Heart right ventricle (tissue), 16 donors: ENCODE measurements around the gene PDE9A. TPM values are rescaled to one million over a fixed set of nuclear protein-coding genes. Genes with fewer than 3 reads are reported as not detected.
A peak's percentile ranks its signal among the peaks of the same experiment; 100 is the strongest.

ENCODE experiments used
- ATAC-seq, 8 donors: fragments of 200-7000 bp; cut with Tn5 transposase; one replicate each; pipeline ENCODE4 v1.9.1; 2020; ENCODE audit warnings: mild to moderate bottlenecking in 8 of 8, moderate library complexity in 8 of 8, moderate number of reproducible peaks in 1 of 8
- DNase-seq, 2 donors: peaks; one replicate each; pipeline ENCODE4 v3.0.0-alpha.2; 2020
- H3K27ac ChIP-seq, 10 donors: fragments of 200-600 bp; sonication (generic) in 2 of 10; one replicate each; pipeline versions ENCODE4 v1.5.0 to v1.8.0; 2020 to 2022; ENCODE audit warnings: mild to moderate bottlenecking in 3 of 10
- H3K27me3 ChIP-seq, 7 donors: fragments of 200-600 bp; one replicate each; pipeline ENCODE4 v1.8.0; 2021 to 2022; ENCODE audit warnings: mild to moderate bottlenecking in 2 of 7
- H3K36me3 ChIP-seq, 9 donors: fragments of 200-600 bp; sonication (generic) in 1 of 9; one replicate each; pipeline versions ENCODE4 v1.5.0 to v1.8.0; 2020 to 2022; ENCODE audit warnings: mild to moderate bottlenecking in 2 of 9
- H3K4me1 ChIP-seq, 9 donors: fragments of 200-600 bp; sonication (generic) in 1 of 9; one replicate each; pipeline versions ENCODE4 v1.5.0 to v1.8.0; 2020 to 2022; ENCODE audit warnings: mild to moderate bottlenecking in 4 of 9
- H3K4me3 ChIP-seq, 10 donors: fragments of 200-600 bp; sonication (generic) in 2 of 10; one replicate each; pipeline versions ENCODE4 v1.5.0 to v1.8.0; 2020 to 2022; ENCODE audit warnings: mild to moderate bottlenecking in 7 of 10, moderate library complexity in 2 of 10
- H3K9me3 ChIP-seq, 11 donors: fragments of 200-600 bp in 10 of 11; sonication (generic) in 2 of 11; one replicate each; pipeline versions ENCODE4 v1.5.0 to v1.8.0; 2013 to 2022; ENCODE audit warnings: mild to moderate bottlenecking in 2 of 11, control low read depth in 1 of 11, moderate library complexity in 1 of 11
- CTCF ChIP-seq, 9 donors: fragments of 200-600 bp; sonication (generic) in 2 of 9; IDR thresholded peaks; one replicate each; pipeline versions ENCODE4 v1.5.0 to v1.8.0; 2021 to 2022; ENCODE audit warnings: antibody characterized with exemption in 9 of 9, mild to moderate bottlenecking in 5 of 9, moderate library complexity in 1 of 9
- WGBS, 2 donors: extraction: QIAGEN DNeasy Blood & Tissue Kit; methylation state at CpG; one replicate each; pipeline ENCODE4 v1.1.7; 2013; ENCODE audit warnings: inconsistent platforms in 1 of 2; 5-methylcytosine and 5-hydroxymethylcytosine counted together
- intact Hi-C, 10 donors: fragments of 100-400 bp; cut with DNase I; formaldehyde crosslinking; loops; one replicate each; pipeline versions ENCODE4 v1.11.1 to v1.14.2; 2022
- polyA plus RNA-seq, 2 donors: library from polyadenylated mRNA; stranded (reverse); fragments of 200-250 nt; gene quantifications; one replicate each; pipeline ENCODE4 v1.2.3, GENCODE V29; 2013
- total RNA-seq, 10 donors: library from RNA; stranded (reverse); fragmentation: NEBNext Ultra II Directional in 3 of 10; extraction: Animal tissue kit (Norgen Biotek cat#: 25700) in 3 of 10; gene quantifications; one replicate each; pipeline versions ENCODE4 v1.2.1 to v1.2.4, GENCODE V29; 2021 to 2023
- donor health status: Arrhythmogenic right ventricular cardiomyopathy.
- donor health status: ischemic (EF 13 %, LVEDD 7.1; RV severe dilation, severe dysfunction).
- donor health status: healthy with polysubstance abuse.
- donor health status: DM: no; HTN: yes; CAD: no.
- donor health status: DM: no; HTN: no; CAD: no.
- donor health status: ischemic (EF 25% LVEDD 6.9; RV normal size, moderate dysfunction).
- donor health status: ischemic (EF 25% LVEDD 5.7; RV mildly dilated, moderate dysfunction).
- donor health status: healthy.
- donor health status: DM: yes; HTN: yes; CAD: no.
- donor health status: Ischemic cardiomyopathy.
- donor health status: ischemic (EF 35%, LVEDD 5.7; RV mildly dilated, moderate dysfunction).
- donor health status: nonischemic (EF 11% LVEDD 7.7; RV severe dilation, severe dysfunction).
- donor health status: DM: yes; HTN: yes; CAD: no.
- donor health status: PGD.
- donor health status: ischemic (EF 29% LVEDD 5.4; RV normal size, mild dysfunction).
- donor health status: nonischemic (EF 23%, LVEDD 6.1; RV moderate dilation, normal function).

The PDE9A gene
- total and polyA plus RNA-seq, 12 donors = 1.2 to 7.0 (median 2.2) TPM

- ATAC-seq = peak in 6 of 8 donors; percentile 18 to 51 (median 40)
- intact Hi-C loops = loop anchor here in 1 of 10 donors (5.0 kb wide), 1 partner anchor 71 kb away; the partner anchor contains the start of gene PDE9A
- peaks cover 0 to 46% (median 34%) of the 10 kb centered on the region in 9 donors for H3K4me1 ChIP-seq
Measured at GRCh38 chr21:42722808-42723473, 69.5 kb downstream of the PDE9A start.

GRCh38 chr21:42724226-42724920 lies 71.0 kb downstream of the PDE9A start:
- intact Hi-C loops = loop anchor here in 1 of 10 donors (2.0 to 5.0 kb wide), 2 partner anchors 58 to 72 kb away; partner anchors contain the start of gene PDE9A
- TF ChIP-seq CTCF (IDR thresholded peaks at IDR 0.05) = no peak
- H3K4me3 ChIP-seq = no peak overlapping the region
- no peaks in the 10 kb centered on the region for H3K36me3 ChIP-seq
- peak overlapping the region in 8 of 10 donors; percentile 5 to 79 (median 58) for H3K27ac ChIP-seq
- H3K27me3 ChIP-seq = peaks cover 0 to 6% (median 0%) of the 10 kb centered on the region in 7 donors
- peaks cover 0 to 11% (median 0%) of the 10 kb centered on the region in 11 donors for H3K9me3 ChIP-seq
- 52 to 64% methylated on average over 12 of the region's 12 CpGs for WGBS, 2 donors
- peaks cover 0 to 46% (median 34%) of the 10 kb centered on the region in 9 donors for H3K4me1 ChIP-seq
- peak in 1 of 2 donors; percentile 44 for DNase-seq
- peak; percentile 36 to 85 (median 78) for ATAC-seq

More at GRCh38 chr21:42722808-42723473, 69.5 kb downstream of the PDE9A start:
- Histone ChIP-seq H3K27ac (peak overlapping the region in 6 of 10 donors; percentile 22 to 79 (median 58)), H3K4me3 (no peak overlapping the region), H3K27me3 (peaks cover 0 to 6% (median 0%) of the 10 kb centered on the region in 7 donors), H3K9me3 (no peaks in the 10 kb centered on the region), H3K36me3 (no peaks in the 10 kb centered on the region)
- TF ChIP-seq CTCF (IDR thresholded peaks at IDR 0.05) = no peak
- WGBS, 2 donors = 73 to 74% methylated on average over 10 of the region's 10 CpGs
- DNase-seq = no peak

- peaks cover 0 to 13% (median 0%) of the 10 kb centered on the region in 11 donors for H3K9me3 ChIP-seq
- no peak overlapping the region for H3K27ac ChIP-seq
- peaks cover 0 to 5% (median 0%) of the 10 kb centered on the region in 7 donors for H3K27me3 ChIP-seq
- H3K4me3 ChIP-seq = no peak overlapping the region
- H3K36me3 ChIP-seq = no peaks in the 10 kb centered on the region
- 96% methylated on average over 15 of the region's 15 CpGs for WGBS, 2 donors
- intact Hi-C loops = loop anchor here in 1 of 10 donors (2.0 kb wide), 1 partner anchor 57 kb away; no protein-coding TSS in a partner anchor
- H3K4me1 ChIP-seq = peaks cover 0 to 46% (median 34%) of the 10 kb centered on the region in 9 donors
- DNase-seq = no peak
- ATAC-seq = no peak
- no peak for TF ChIP-seq CTCF (IDR thresholded peaks at IDR 0.05)
Measured at GRCh38 chr21:42725416-42725930, 72.1 kb downstream of the PDE9A start.
